Left lung (tissue), 10 donors: ENCODE measurements around the gene BCKDK. TPM values are rescaled to one million over a fixed set of nuclear protein-coding genes. Genes with fewer than 3 reads are reported as not detected.
A peak's percentile ranks its signal among the peaks of the same experiment; 100 is the strongest.
"Not testable (repeated sequence)": the region's sequence is repeated elsewhere in the genome, so short reads cannot be mapped to it uniquely, and the experiment has no call there.

ENCODE experiments used
- ATAC-seq: fragments of 200-7000 bp; cut with Tn5 transposase; one replicate; pipeline ENCODE4 v1.9.1; 2020; ENCODE audit warnings: moderate library complexity
- DNase-seq, 4 donors: peaks; one replicate each; pipeline ENCODE4 v3.0.0-alpha.2; 2013 to 2020
- H3K27ac ChIP-seq, 2 donors: fragments of 200-600 bp; sonication (generic) in 1 of 2; one replicate each; pipeline versions ENCODE4 v1.5.0 to v1.8.0; 2020 to 2021
- H3K27me3 ChIP-seq, 2 donors: fragments of 200-600 bp; sonication (generic) in 1 of 2; one replicate each; pipeline versions ENCODE4 v1.5.0 to v1.8.0; 2020 to 2021
- H3K36me3 ChIP-seq, 2 donors: fragments of 200-600 bp; sonication (generic) in 1 of 2; one replicate each; pipeline versions ENCODE4 v1.5.0 to v1.8.0; 2020 to 2021
- H3K4me1 ChIP-seq, 2 donors: fragments of 200-600 bp; one replicate each; pipeline ENCODE4 v1.8.0; 2021
- H3K4me3 ChIP-seq, 2 donors: fragments of 200-600 bp; sonication (generic) in 1 of 2; one replicate each; pipeline versions ENCODE4 v1.5.0 to v1.8.0; 2020 to 2021; ENCODE audit warnings: mild to moderate bottlenecking in 1 of 2
- H3K9me3 ChIP-seq, 2 donors: fragments of 200-600 bp; sonication (generic) in 1 of 2; one replicate each; pipeline versions ENCODE4 v1.5.0 to v1.8.0; 2020 to 2021
- intact Hi-C, 2 donors: fragments of 100-400 bp; cut with DNase I; formaldehyde crosslinking; loops; one replicate each; pipeline versions ENCODE4 v1.11.2 to v1.14.2; 2022
- polyA plus RNA-seq, 6 donors: library from polyadenylated mRNA; unstranded; fragments of 120-200 nt; gene quantifications; one replicate each; pipeline ENCODE4 v1.2.1, GENCODE V29; 2013; ENCODE audit not compliant: insufficient read length in 6 of 6
- total RNA-seq, 2 donors: library from RNA; stranded (reverse); fragmentation: NEBNext Ultra II Directional; extraction: Animal tissue kit (Norgen Biotek cat#: 25700); gene quantifications; one replicate each; pipeline ENCODE4 v1.2.1, GENCODE V29; 2021
- TF ChIP-seq, protein P1 (sequence below), 2 donors: fragments of 200-600 bp; sonication (generic) in 1 of 2; IDR thresholded peaks; one replicate each; pipeline versions ENCODE4 v1.5.0 to v1.8.0; 2021; ENCODE audit warnings: antibody characterized with exemption in 2 of 2
- donor health status: DM: no; HTN: yes; CAD: no.
- donor health status: DM: no; HTN: no; CAD: no.

BCKDK gene
- total and polyA plus RNA-seq, 8 donors: 32.8 to 43.8 (median 38.9) TPM

- DNase-seq (no peak), ATAC-seq (peak; percentile 23)
- Histone ChIP-seq H3K4me3 (peak overlapping the region; percentile 74 to 86), H3K27ac (peak overlapping the region; percentile 77 to 87), H3K4me1 (peaks cover 0 to 27% of the 10 kb centered on the region in 2 donors), H3K9me3 (no peaks in the 10 kb centered on the region), H3K36me3 (peaks cover 0 to 24% of the 10 kb centered on the region in 2 donors), H3K27me3 (no peaks in the 10 kb centered on the region)
- intact Hi-C loops: no loop called here
- TF ChIP-seq, protein P1, sequence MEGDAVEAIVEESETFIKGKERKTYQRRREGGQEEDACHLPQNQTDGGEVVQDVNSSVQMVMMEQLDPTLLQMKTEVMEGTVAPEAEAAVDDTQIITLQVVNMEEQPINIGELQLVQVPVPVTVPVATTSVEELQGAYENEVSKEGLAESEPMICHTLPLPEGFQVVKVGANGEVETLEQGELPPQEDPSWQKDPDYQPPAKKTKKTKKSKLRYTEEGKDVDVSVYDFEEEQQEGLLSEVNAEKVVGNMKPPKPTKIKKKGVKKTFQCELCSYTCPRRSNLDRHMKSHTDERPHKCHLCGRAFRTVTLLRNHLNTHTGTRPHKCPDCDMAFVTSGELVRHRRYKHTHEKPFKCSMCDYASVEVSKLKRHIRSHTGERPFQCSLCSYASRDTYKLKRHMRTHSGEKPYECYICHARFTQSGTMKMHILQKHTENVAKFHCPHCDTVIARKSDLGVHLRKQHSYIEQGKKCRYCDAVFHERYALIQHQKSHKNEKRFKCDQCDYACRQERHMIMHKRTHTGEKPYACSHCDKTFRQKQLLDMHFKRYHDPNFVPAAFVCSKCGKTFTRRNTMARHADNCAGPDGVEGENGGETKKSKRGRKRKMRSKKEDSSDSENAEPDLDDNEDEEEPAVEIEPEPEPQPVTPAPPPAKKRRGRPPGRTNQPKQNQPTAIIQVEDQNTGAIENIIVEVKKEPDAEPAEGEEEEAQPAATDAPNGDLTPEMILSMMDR (IDR thresholded peaks at IDR 0.05): no peak
Observed at GRCh38 chr16:31094088-31094423, 14.1 kb upstream of the BCKDK start.

- H3K9me3 ChIP-seq: no peaks in the 10 kb centered on the region
- H3K4me1 ChIP-seq: peaks cover 0 to 27% of the 10 kb centered on the region in 2 donors
- H3K27me3 ChIP-seq: no peaks in the 10 kb centered on the region
- intact Hi-C loops: no loop called here
- DNase-seq: peak; percentile 82 to 97 (median 94)
- peak; percentile 97 for ATAC-seq
- TF ChIP-seq, protein P1 (IDR thresholded peaks at IDR 0.05): peak in 1 of 2 donors; percentile 34
- H3K27ac ChIP-seq: peak within 1 kb of the TSS; percentile 77 to 87
- peak within 1 kb of the TSS; percentile 74 to 86 for H3K4me3 ChIP-seq
- peaks cover 0 to 20% of the 10 kb centered on the region in 2 donors for H3K36me3 ChIP-seq
Observed at GRCh38 chr16:31094424-31095120, 13.6 kb upstream of the BCKDK start, which contains the start of gene VKORC1. Gene VKORC1 (minus strand): TSS chr16:31094797. CDS start chr16:31094729, 68 bp downstream.

DNA sequence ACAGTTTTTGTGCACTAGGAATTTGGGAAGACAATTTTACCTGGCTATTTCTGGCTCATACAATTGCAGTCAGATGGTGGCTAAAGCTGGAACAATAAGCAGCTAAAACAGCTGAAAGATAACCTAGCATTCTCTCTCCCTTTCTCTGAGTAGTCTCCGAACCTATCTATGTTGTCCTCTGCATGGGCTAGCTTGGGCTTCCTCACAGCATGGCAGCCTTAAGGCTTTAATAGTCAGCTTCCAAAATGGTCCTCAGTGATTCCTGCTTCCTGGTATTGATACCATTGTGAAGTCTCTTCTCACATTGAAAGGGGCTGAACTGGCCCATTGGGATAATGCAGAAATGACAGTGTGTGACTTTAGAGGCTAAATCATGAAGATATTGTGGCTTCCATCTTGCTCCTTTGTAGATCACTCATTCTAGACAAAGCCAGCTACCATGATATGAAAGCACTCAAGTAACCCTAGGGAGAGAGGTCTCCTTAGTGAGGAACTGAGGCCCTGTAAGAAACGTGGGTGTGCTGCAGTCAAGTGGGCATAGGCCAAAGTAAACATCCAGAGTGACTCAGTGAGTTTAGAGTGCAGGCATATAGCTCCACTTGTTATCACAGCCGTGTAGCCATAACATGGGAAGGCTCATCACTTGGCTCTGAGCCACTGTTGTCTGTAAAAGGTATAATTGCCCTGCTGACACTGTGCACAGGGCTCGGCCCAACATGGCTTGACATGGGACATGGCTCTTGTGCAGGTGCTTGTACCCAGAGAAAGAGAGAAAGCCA is 8.1 kb upstream of the BCKDK start:
- no peak for DNase-seq
- intact Hi-C loops: no loop called here
- TF ChIP-seq, protein P1 (IDR thresholded peaks at IDR 0.05): no peak
- no peak overlapping the region for H3K4me3 ChIP-seq
- no peak for ATAC-seq
- H3K27me3 ChIP-seq: no peaks in the 10 kb centered on the region
- H3K9me3 ChIP-seq: no peaks in the 10 kb centered on the region
- no peak overlapping the region for H3K27ac ChIP-seq
- H3K4me1 ChIP-seq: peaks cover 0 to 11% of the 10 kb centered on the region in 2 donors
- no peaks in the 10 kb centered on the region for H3K36me3 ChIP-seq

DNA sequence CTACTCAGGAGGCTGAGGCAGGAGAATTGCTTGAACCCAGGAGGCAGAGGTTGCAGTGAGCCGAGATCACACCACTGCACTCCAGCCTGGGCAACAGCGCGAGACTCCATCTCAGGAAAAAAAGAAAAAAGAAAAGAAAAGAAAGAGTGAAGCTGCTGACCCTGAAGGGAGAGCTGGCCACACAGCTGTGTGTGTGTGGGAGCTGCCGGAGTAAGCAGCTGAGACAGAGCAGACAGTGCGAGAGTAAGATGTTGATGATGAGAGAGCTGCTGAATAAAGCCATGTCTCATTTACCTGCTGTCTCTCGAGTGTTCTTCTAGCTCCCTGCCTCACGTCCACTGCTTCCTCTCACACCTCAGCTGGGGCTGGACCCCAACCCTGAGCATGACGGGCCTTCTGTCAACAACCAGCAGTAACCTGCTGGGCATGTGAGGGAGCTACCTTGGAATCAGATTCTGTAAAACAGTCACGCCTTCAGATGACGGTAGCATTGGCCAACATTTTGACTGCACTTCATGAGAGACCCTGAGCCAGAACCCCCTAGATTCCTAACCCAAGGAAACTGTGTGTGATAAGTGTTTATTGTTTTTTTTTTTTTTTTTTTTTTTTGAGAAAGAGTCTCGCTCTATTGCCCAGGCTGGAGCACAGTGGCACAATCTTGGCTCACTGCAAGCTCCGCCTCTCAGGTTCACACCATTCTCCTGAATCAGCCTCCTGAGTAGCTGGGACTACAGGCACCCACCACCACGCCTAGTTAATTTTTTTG is 7.1 kb upstream of the BCKDK start:
- H3K27ac ChIP-seq, DNase-seq, H3K9me3 ChIP-seq, H3K36me3 ChIP-seq, ATAC-seq, H3K4me1 ChIP-seq, H3K27me3 ChIP-seq, H3K4me3 ChIP-seq, intact Hi-C loops: not testable (repeated sequence)

GRCh38 chr16:31105677-31106213 is 2.4 kb upstream of the BCKDK start:
- DNase-seq (peak in 3 of 4 donors; percentile 72 to 97 (median 87)), ATAC-seq (peak; percentile 93)
- Histone ChIP-seq H3K4me3 (peak overlapping the region in 1 of 2 donors; percentile 13), H3K36me3 (peaks cover 0 to 14% of the 10 kb centered on the region in 2 donors), H3K27ac (peak overlapping the region in 1 of 2 donors; percentile 62), H3K27me3 (no peaks in the 10 kb centered on the region), H3K4me1 (peaks cover 14 to 29% of the 10 kb centered on the region in 2 donors), H3K9me3 (no peaks in the 10 kb centered on the region)
- intact Hi-C loops: no loop called here
- TF ChIP-seq, protein P1 (IDR thresholded peaks at IDR 0.05): peak; percentile 79 to 81
